ENCODE results near the gene NR3C2.
A peak's percentile ranks its signal among the peaks of the same experiment; 100 is the strongest.

NR3C2 gene

GRCh38 chr4:148067301-148067916 lies 374.8 kb downstream of the NR3C2 start:
- no peak for DNase-seq

DNA sequence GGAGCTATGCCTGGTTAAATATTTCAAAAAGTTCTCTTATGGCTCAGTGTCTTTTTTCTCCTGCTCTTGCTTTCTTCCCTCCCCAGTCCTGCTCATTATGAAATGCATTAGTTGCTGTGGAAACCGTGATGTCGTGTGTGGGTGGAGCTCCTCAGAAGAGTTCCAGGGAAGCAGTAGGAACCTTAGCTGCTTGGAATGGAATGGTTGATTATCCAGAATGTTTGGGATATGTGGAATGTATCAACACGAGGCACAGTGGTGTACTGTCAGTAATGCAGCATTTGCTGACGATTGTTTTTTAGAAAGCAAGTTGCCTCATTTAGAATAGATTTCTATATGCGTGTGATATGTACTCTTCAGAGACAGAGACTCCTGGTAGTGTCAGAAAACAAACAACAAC lies 377.1 kb downstream of the NR3C2 start:
- no peak for DNase-seq

- no peak for DNase-seq
Observed at GRCh38 chr4:148064451-148064850, 377.8 kb downstream of the NR3C2 start.

DNA sequence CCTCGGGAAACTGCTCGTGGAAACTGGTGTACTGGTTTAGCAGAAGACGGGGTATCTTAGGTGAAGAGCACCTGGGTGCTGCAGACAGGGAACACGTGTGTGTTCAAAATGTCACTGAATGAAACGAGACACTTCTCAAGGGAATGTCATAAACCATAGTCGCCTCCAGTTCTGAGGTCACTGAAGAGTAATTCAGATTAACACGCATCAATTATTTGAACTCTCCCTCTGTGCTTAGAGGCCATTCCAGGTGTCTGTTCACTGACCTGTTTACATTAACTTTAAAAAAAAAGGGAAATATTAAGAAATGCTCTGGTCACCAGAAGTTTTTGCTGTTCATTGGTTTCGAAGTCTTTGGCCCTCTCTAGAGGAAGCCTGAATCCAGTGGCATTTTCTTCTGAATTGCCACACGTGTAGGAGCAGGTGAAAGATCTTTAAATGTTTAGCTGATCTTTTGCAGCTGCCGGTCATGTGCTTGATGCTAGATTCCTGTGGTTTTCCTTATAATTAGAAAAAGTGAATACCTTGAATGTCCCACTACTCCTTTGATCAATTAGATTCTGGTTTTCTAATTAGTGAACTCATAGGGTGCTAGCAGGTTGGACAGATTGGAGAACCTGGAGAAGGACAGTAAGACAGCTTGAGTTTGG lies 379.8 kb downstream of the NR3C2 start:
- no peak for DNase-seq

- no peak for DNase-seq
Observed at GRCh38 chr4:148061795-148062194, 380.4 kb downstream of the NR3C2 start.

DNA sequence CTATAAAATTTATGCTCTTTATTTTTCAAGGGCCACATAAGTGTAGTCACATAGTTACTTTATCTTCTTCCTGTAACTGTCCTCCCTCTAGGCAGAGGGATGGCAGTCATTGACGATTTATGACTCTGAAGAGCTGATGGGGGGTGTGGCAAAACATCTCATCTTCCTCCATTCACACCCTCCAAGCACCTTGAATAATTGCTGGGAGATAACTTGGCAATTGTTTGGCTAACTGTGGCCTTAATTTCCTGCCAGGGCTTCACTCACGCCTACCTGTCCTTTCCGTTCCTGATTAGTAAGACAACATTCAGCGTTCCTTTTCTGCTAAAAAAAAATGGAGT lies 381.1 kb downstream of the NR3C2 start:
- no peak for DNase-seq

- no peak for DNase-seq
Observed at GRCh38 chr4:148060264-148061140, 381.7 kb downstream of the NR3C2 start.

DNA sequence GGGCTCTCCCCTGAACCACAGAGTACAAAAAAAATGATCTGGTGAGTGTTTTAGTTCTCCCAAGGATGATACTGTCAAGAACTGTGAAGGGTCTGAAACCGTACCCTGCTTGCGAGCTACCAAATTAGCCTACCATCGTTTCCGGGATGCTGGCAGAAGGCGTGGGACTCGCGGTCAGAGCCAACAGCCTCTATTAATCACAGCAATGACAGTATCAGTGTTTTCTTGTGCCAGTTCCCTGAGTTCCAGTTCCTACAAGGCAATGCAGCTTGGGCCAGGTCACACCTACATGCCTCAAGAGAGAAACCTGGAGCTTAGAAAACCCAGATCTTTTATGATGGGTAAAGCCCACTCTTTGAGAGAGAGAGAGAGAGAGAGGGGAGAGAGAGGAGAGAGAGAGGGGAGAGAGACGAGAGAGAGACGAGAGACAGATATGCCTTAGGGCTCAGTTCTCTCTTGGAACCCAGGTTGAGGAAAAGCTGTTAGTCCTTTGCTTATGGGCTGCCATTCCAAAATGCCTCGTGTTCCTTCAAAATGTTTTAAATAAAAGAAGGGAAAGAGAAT lies 382.5 kb downstream of the NR3C2 start:
- no peak for DNase-seq

GRCh38 chr4:148057984-148058859 lies 384.0 kb downstream of the NR3C2 start:
- DNase-seq, result no peak

- no peak for DNase-seq
Observed at GRCh38 chr4:148057516-148057915, 384.7 kb downstream of the NR3C2 start.

- peak; percentile 93 for DNase-seq
Observed at GRCh38 chr4:148056879-148057278, 385.3 kb downstream of the NR3C2 start.

DNA sequence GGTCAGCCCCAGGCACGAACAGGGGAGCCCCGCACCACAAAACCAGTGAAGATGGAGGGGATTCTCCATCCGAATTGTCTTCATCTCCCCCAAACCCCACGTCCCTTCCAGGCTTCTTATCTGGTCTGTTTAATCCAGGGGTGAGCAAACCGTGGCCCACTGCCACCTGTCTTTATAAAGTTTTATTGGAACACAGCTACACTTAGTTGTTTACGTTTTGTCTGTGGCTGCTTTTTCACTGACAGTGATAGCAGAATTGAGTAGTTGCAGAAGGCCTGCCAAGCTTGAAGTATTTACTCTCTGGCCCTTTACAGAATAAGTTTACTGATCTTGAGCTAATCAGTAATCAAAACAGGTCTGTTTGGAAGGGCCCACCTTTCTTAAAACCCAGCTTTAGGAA lies 386.4 kb downstream of the NR3C2 start:
- no peak for DNase-seq

- DNase-seq, result no peak
Observed at GRCh38 chr4:148054275-148054674, 387.9 kb downstream of the NR3C2 start.

- DNase-seq, result no peak
Observed at GRCh38 chr4:148053298-148054003, 388.8 kb downstream of the NR3C2 start.

DNA sequence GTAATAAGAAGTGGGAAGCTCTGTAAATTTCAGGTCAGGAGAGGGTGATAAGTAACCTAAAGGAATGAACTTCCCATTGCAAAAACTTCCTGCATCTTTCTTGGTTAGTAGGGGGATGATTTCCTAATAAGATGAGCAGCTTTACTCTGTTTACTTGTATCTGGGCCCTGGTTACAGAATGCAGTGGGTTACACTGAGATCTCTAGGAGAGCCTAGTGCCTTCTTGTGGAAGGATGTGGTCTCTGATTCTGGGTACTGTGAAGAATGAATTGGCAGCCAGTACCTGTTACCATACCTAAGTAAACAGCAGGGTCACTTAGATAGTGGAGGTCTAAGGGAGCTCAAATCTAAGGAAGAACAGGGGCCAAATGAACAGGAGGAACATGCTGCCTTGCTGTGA lies 389.8 kb downstream of the NR3C2 start:
- DNase-seq, result no peak

- DNase-seq, result no peak
Observed at GRCh38 chr4:148051403-148051802, 390.8 kb downstream of the NR3C2 start.

- no peak for DNase-seq
Observed at GRCh38 chr4:148048598-148048997, 393.6 kb downstream of the NR3C2 start.

GRCh38 chr4:148044912-148045352 lies 397.3 kb downstream of the NR3C2 start:
- DNase-seq, result no peak

DNA sequence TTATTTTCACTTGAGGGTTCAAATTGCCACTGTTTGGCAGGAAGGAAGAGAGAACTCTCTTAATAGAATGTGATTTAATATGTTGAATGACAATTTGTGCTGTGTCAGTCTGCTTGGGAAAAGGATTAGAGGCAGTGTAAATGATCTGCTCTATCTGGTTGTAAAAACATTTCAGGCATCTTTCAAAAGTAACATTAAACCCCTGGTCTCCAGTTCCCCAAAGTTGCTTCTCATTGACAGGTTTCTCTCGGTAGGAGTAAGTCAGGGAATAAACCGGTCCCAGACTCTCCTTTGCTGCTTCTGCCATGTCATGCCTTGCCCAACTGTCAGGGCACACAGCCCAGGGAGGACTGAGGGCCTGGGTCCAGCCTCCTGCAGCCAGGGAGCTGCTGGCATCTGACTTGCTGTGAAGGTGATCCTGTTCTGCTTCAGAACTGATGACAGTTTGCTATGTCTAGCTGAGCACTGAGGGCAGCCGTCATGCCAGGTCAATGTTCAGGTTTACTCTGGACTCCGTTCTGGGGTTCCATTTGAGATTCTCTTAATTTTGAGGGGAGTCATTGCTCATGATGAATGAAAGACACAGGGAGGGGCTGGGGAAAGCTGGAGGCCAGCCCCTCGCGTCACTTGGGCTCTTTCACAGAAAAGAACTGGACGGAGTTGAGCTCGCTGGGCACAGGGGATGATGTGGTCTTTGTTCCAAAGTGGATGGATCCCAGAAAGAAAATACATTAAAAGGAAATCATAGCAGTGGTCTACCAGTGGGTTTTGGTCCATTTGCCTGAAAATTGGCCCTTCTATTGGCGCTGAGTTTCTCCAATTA lies 397.9 kb downstream of the NR3C2 start:
- no peak for DNase-seq

- DNase-seq, result no peak
Observed at GRCh38 chr4:148041606-148042329, 400.4 kb downstream of the NR3C2 start.

All from RPMI8226 (cell line).